PFSK-1 (cell line): ENCODE measurements around the gene ANO1.

Experiments
- FOXP2 ChIP-seq: optimal IDR thresholded peaks from 2 replicates; pipeline ENCODE3; 2011; ENCODE audit warnings: borderline replicate concordance, control low read depth, inconsistent platforms; ENCODE audit not compliant: insufficient read depth; ENCODE audit errors: extremely low read length, extremely low read depth
- POLR2AphosphoS5 ChIP-seq: IDR thresholded peaks from 2 replicates; pipeline ENCODE4 v1.6.1; 2012; ENCODE audit warnings: low read depth, mild to moderate bottlenecking, control low read depth, low read length, moderate library complexity
- REST ChIP-seq, 2 experiments: IDR thresholded peaks; 2 replicates each; pipeline versions ENCODE4 v1.6.1 to v1.8.0; 2011 to 2012; ENCODE audit warnings: low read depth in 2 of 2, low read length in 2 of 2, control low read depth in 1 of 2, inconsistent platforms in 1 of 2, mild to moderate bottlenecking in 1 of 2, moderate library complexity in 1 of 2; ENCODE audit not compliant: insufficient read depth in 1 of 2
- SIN3A ChIP-seq: IDR thresholded peaks from 2 replicates; pipeline ENCODE4 v1.6.1; 2012; ENCODE audit warnings: mild to moderate bottlenecking, low read length, moderate library complexity, borderline replicate concordance; ENCODE audit not compliant: insufficient read depth
- TAF1 ChIP-seq: IDR thresholded peaks from 2 replicates; pipeline ENCODE4 v1.6.1; 2012; ENCODE audit warnings: low read length, control low read depth, borderline replicate concordance; ENCODE audit not compliant: insufficient read depth

Gene ANO1

GRCh38 chr11:70205049-70205725 lies 127.1 kb downstream of the ANO1 start:
- TF ChIP-seq FOXP2 = no peak
- no peak for TF ChIP-seq POLR2AphosphoS5
- TF ChIP-seq SIN3A = no peak
- no peak for TF ChIP-seq REST (IDR thresholded peaks at IDR 0.05; ENCODE audit: insufficient read depth in 1 of 2, low read depth in 2 of 2, low read length in 2 of 2)
- TF ChIP-seq TAF1 = no peak

- TF ChIP-seq TAF1 (no peak), FOXP2 (no peak), SIN3A (no peak), POLR2AphosphoS5 (peak; percentile 36; the same call in 1 of the 2 replicates)
These were observed 127.6 kb downstream of the ANO1 start for GRCh38 chr11:70205766-70206165.

- TF ChIP-seq FOXP2 (no peak), TAF1 (no peak), SIN3A (no peak), POLR2AphosphoS5 (no peak), REST (IDR thresholded peaks at IDR 0.05; ENCODE audit: insufficient read depth in 1 of 2, low read depth in 2 of 2, low read length in 2 of 2) (no peak)
These were observed 128.3 kb downstream of the ANO1 start for GRCh38 chr11:70206226-70206981.

GRCh38 chr11:70206982-70207376 lies 128.9 kb downstream of the ANO1 start:
- no peak for TF ChIP-seq REST (IDR thresholded peaks at IDR 0.05; ENCODE audit: insufficient read depth in 1 of 2, low read depth in 2 of 2, low read length in 2 of 2)
- TF ChIP-seq POLR2AphosphoS5 = no peak
- TF ChIP-seq SIN3A = no peak

GRCh38 chr11:70207531-70208131 lies 129.5 kb downstream of the ANO1 start:
- TF ChIP-seq FOXP2 (no peak), REST (IDR thresholded peaks at IDR 0.05; ENCODE audit: insufficient read depth in 1 of 2, low read depth in 2 of 2, low read length in 2 of 2) (no peak), SIN3A (no peak), POLR2AphosphoS5 (no peak; the same call in 1 of the 2 replicates), TAF1 (no peak)
